ENCODE data around the gene TOMM6.
A peak's percentile ranks its signal among the peaks of the same experiment; 100 is the strongest.

TOMM6 gene

DNA sequence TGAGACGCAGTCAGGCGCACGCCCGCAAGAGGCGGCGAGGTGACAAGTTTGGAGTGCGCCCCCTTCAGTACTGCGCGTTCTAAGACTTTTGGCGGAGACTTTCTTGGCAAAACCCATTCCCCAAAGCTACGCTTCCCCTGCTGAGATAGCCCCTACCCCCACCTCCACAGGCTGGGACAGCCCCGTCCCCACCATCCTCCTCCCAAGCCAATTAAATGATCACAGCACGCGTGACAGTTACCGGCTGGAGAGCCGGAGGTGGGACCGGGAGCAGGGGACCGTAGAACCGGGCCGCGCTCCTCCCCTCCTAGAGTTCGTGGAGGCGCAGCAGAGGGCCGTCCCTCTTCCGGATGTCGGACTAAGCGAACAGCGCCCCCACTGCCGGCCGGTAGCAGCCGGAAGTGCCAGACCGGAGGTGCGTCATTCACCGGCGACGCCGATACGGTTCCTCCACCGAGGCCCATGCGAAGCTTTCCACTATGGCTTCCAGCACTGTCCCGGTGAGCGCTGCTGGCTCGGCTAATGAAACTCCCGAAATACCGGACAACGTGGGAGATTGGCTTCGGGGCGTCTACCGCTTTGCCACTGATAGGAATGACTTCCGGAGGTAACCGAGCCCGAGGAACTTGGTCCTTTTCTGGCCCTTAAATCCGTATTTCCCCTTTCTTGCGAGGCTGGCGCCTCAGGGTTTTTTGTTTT, at the start of gene TOMM6:
Gene TOMM6 (plus strand): TSS at position 476 of the 699 bp plus-strand sequence. CDS start 4 bp downstream, at position 480.
- peak; percentile 92 for DNase-seq (ENCODE audit: low spot score)

DNA sequence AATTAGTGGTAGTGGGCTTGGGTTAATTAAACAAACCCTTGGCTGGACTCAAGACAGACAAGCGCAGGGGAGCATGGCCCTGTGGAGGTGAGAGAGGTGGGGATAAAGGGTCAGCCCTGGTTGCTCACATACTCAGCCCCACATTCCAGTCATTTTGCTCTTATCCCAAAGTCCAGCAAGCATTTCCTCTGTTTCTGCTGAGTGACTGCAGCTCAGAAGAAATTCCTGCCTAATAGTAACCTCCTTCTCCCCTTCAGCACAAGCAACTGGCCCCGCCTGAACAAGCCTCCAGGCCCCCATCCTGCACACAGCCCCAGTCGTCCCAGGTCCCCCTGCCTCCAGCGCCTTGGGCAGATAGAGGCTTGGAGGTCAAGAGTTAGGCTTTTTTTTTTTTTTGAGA, 48.5 kb upstream of the TOMM6 start:
- DNase-seq (ENCODE audit: low spot score) = no peak

DNA sequence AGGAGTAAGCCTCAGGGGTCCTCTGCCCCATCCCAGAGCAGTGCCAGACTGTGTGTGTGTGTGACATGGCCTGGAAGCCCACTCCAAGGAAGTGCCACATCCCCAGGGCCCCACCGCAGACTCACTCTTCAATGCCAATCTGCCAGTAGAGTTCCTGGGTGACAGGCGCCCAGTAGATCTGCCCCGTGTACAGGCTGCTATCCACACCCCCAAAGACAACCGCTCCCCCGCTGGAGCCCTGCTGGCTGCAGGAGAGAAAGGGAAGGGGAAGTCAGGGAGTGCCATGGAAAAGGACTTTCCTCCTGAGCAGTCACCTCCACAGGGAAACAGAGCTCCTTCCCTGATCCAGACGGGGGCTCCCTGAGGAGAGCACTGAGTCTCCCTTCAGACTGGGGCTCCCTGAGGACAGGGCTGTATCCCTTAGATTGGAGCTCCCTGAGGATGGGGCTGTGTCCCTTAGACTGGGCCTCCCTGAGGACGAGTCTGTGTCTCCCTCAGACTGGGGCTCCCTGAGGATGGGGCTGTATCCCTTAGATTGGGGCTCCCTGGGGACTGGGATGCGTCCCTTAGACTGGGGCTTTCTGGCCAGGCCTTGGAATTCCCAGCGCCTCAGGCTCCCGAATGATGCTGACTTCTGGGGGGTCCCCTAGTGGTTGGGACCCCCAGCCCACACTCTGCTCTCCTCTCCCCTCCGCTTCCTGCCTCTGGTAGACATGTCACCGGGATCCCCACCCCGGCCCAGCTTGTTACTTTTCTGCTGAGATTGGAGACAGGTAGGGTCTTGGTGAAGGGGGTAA, 46.9 kb upstream of the TOMM6 start:
- no peak for DNase-seq (ENCODE audit: low spot score)

DNA sequence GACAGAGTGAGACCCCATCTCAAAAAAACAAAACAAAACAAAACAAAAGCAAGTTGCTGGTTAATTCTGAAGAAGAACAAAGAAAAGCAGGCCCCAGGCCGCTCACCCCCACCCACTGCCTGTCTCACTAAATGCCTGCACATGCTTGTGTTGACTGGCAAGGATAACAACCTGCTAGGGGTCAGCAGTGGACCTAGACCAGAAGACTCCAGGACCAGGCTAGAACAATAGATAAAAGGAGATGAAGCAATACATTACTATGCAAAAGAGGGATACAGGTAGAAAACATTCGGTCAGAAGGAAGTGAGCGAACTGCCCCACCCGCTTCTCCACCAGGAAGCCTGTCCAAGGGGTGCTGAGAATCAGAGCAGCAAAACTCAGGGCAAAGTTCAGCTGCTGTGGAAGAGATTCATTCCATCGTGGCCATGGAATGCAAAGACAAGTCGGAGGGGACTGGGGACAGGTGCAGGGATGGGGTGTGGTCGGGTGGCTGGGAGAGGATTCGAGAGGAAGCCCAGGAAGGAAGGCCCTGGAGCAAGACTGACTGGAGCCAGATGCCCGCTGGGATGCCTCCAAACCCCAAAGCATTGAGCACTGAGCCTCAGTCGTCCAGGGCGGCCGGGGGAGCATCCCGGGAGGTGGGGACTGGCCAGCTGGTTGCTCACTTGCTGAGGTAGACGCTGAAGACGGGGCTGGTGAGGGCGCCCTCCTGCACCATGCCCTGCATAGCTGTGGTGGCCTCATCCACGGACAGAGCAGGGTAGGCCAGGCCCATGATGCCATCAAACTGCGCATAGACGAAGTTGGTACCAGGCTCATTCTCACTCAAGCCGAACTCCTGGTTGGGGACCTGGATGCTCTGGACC, 45.6 kb upstream of the TOMM6 start:
- DNase-seq (ENCODE audit: low spot score) = no peak

DNA sequence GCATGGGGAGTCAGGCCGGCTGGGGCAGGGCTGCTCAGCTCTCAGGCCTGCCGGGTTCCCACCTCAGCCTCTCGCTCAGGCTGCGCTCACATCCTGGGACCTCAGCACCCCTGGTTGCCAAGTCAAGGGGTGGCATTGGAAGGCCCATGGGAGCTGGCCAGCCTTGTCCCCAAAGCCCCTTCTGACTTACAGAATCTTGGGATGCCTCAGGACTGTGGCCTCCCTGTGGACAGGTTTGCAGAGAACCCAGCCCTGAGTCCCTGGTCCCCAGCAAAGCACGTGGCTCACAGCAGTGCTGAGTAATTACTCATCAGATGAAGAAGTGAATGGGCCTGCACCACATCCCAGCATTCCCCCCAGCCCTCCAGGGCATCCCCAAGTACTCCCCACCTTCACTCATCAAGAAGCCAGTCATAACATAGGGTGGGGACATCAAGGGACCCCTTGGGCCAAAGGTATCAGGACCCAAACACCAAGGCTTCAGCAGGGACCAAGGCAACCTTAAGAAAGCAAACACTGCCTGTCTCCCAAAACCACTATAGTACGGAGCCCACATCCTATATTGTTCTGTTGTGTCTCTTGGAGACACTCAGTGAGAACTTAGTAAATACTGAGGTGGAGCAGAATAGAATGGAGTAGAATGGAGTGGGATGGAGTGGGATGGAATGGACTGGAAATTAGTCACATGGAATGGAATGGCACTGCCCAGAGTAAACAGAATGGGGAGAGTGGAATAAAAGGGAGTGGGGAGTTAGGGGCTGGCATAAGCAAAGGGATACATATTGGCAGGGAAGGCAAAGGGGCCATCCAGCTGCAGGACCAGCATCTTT, 43.9 kb upstream of the TOMM6 start:
- DNase-seq (ENCODE audit: low spot score) = no peak

DNA sequence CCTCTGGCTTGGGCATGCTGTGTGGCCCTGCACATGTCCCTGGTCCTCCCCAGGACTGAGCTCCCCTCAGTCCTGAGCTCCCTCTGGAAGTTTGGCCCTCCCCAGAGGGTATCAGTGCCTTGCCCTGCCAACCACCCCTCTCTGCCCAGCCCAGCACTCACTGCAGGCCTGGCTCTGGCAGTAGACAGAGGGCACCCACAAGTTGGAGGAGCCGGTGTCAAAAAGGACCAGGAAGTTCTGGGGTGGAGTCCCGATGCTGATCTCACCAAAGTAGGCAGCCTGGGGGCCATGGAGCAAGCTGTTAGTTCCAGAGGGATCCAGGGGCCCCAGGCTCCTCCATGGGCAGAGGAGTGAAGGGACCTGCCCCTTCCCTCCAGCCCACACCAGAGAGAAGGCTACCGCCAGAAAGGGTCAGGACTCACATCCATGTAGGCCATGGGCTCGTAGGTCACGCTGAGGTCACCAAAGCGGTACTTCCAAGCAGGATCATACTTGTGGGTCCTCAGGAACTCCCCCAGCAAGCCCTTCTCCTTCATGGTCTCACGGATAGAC, 43.2 kb upstream of the TOMM6 start:
- no peak for DNase-seq (ENCODE audit: low spot score)

DNA sequence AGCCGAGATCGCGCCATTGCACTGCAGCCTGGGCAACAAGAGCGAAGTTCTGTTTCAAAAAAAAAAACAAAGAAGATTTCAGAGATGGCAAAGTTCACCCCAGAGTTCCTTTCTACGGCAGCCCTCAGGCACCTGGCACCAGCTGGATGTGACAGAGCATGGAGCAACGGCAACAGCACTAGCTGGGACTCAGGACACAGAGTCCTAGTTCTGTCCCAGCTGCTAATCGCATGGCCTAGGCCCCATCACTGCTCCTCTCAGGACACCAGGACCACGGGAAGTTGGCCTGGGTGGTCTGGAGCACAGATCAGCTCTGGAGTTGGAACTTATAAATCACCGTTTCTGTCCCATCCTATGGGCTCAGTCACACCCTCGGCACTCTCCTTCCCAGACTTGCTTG, 41.4 kb upstream of the TOMM6 start:
- no peak for DNase-seq (ENCODE audit: low spot score)

DNA sequence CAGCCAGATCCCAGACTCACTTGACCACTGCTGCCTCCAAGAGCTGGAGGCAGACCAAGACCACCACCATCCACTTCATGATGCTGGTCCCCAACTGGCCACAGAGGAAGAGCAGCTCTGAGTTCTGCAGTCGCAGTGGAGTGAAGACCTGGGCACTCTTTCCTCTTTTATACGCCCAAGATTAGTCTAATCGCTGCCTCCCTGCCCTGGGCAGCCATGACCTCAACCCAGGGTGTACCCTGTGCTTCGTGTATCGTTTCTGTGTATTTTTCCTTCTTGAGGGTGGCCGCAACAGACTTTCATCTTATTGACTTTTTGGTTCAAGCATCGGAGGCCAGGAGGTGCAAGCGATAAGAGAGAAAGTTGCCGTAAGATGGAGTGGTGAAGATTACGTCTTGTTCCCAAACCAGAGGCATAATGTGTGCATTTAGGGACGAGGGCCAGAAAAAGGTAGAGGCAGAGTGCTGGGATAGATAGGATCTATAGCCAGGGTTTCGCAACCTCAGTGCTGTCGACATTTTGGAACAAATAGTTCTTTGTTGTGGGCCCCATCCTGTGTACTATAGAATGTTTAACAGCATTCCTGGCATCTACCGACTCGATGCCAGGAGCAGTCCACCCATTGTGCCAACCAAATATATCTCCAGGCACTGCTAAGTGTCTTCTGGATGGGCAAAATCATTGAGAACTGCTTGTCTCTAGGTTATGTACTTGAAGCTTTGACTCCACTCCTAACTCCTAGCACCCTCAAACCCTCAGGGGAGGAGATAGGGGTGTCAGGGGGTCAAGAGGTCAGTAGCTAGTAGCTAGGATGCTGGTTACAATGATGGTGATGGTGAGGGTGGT, 40.0 kb upstream of the TOMM6 start, which contains the start of gene PGC:
Gene PGC (minus strand): TSS at position 142 of the 846 bp plus-strand sequence. CDS start 63 bp downstream, at position 79.
- no peak for DNase-seq (ENCODE audit: low spot score)

DNA sequence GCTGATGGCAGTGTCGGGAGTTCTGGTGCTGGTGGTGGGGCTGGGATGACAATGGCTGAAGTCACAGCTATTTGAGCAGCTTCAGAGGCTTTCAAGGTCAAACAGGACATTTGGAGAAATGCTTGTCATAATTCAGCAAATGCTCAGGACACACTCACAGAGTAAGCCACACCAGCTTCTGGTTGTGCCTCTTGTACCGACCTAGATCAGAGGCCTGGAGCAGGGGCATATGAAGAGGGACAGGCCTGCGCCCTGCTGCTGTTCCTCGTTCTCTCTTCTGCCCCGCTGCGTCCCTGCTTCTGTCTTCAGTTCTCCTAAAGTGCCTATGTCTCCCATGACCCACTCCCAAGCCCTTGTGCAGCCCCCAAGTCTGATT, 39.4 kb upstream of the TOMM6 start:
- DNase-seq (ENCODE audit: low spot score) = no peak

DNA sequence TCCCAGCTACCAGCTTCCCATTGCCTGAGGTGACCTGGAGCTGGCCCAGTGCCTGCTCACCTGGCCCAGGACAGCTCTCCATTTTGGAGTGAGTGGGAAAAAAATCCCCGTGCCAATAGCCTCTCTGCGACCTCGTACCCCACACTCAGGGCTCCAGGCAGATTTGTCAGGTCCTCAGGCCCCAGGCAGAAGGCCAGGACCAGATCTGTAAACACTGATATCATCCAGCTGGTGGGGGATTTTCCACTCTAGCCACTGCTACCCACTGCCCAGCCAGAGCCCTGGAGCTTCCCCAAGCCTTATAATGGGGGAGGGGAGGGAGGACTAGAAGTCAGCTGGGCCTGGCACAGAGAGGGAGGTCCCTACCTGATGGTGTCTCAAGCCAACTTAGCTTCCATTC, 39.0 kb upstream of the TOMM6 start:
- DNase-seq (ENCODE audit: low spot score) = no peak

DNA sequence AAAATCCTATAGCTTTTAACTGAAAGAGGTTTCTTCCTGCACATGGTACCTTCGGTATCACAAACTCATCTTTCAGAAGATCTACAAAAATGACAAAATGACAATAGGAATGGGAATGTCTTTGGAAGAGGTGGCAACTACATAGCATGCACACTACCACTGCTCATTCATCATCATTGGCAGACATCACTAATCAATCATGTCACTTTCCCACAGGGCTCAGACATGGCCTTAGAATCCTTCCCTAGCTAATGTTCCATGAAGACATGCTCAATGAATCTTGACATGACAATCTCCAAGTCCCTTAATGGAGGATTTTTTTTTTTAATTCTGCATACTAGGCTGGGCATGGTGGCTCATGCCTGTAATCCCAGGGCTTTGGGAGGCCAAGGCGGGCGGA, 37.1 kb upstream of the TOMM6 start:
- no peak for DNase-seq (ENCODE audit: low spot score)

DNA sequence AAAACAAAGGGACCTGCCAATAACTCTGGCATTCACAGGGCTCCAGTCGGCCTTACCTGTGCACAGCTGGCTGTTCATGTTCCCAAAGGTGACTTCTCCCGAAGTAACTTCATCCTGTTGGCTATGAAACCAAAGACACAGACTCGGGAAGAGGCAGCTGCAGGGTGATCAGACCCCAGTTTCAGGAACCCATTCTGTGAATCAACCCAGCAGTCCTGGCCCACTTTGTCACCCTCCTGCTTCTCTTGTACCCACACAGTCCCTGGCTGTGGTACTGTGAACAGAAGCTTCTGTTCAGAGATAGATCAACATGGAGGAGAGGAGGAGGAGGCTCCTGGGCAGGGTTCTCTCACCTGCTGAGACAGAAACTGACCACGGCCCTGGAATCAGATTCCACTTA, 31.6 kb upstream of the TOMM6 start:
- no peak for DNase-seq (ENCODE audit: low spot score)

DNA sequence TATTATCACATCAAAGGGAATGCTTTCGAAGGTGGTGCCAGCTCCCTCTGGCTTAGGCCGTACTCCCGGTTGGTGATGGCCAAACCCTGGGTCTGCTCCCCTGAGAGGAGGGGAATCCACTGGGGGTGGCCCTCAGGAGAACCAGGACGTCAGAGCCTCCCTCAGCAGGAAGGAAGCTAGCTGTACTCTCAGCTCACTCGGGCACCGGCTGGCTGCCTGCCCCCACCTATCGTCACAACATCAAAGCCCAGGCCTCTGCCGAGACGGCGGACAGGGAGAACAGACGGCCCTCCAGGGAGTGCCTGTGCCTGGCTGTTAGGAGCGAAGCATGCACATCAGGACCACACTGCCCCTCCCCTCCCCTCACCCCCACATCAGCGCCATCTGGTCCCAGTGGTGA, 31.1 kb upstream of the TOMM6 start:
- DNase-seq (ENCODE audit: low spot score) = no peak

DNA sequence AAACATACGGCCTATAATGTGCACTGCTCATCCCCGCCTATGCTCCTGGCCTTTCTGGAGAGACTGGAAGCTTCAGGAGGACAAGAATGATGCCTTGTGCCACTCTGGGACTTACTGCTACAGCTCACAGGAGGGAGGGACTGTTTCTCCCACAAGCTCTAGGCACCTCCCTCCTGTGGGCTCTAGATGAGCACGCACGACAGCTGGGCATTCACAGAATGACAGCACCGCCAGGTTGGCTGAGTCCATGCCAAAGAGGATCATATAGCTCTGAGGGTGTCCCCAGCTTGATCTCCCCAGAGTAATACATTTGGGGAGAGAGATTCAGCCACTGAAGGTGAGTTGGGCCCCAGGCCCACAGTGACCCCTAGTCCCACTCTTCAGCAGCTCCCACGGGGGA, 30.2 kb upstream of the TOMM6 start:
- DNase-seq (ENCODE audit: low spot score) = no peak

DNA sequence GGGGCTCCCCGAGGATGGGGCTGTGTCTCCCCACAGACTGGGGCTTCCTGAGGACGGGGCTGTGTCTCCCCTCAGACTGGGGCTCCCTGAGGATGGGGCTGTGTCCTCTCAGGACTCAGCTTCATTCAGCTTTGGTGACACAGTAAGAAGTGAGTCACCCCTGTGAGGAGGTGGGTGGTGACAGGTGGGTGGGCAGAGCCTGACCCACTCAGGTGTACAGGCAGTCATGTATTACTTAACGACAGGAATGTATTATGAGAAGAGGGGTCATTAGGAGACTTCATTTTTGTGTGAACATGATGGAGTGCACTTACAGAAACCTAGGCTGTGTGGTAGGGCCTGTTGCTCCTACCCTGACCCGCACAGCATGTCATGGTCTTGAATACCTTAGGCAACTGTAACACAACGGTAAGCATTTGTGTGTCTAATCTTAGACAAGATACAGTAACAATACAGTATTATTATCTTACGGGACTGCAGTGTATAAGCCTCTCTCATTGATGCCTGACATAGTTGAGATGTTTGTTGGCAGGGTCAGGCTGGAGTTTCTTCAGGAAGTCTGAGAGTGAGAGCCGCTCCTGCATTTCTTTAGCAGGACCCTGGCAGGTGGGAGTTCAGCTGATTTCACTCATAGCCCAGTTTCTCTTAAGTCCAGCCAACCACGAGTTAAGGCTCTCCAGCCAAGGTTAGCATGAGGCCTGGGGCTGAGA, 29.4 kb upstream of the TOMM6 start:
- DNase-seq (ENCODE audit: low spot score) = no peak

DNA sequence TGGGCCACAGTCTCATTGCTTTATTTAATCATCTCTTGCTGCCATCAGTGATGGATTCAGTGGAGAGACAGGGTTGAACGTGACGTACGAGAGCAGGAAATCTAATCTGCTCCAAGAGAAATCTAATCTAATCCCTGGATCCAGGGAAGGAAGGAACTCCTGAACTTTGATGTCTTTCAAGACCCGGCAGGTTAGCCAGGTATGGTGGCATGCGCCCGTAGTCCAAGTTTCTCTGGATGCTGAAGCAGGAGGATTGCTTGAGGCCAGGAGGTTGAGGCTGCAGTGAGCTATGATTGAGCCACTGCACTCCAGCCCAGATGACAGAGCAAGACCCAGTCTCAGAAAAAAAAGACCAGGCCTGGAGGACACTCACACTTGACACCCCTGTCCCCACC, 28.9 kb upstream of the TOMM6 start:
- no peak for DNase-seq (ENCODE audit: low spot score)

DNA sequence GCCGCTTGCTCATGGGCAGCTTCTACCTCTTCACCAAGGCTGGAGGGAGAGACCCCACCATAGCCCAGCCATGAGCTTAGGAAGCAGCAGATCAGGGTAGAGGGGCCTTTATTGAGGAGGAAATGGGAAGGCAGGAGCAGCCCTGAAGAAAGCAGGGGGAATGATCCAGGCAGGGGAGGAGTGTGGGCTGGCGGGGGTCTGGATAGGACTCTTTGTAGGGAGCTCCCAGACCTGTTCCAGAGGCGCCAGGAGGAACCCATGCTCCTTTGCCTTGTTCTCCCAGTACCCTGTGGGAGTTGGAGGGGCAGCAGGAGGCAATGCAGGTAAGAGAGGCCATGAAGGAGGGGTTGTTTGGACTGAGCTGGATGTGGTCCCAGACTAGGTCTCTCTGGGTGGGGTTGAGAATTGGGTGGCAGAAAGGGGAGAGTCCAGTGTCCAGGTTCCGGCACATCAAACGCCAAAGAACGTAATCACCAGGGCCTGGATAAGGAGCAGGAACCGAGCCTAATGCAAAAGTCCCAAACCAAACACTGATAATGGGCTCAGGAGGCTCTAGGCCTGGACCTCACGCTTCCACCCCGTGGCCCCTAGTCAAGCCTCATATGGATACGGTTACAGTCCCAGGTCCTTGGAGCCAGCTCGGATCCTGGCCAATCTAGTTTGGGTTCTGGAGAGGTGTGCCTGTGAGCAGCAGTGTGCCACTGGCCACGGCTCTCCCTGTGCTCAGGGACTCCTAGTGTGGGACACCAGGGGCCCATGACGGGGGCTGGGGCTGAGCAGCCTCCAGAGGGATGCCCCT, 28.2 kb upstream of the TOMM6 start:
- DNase-seq (ENCODE audit: low spot score) = no peak

DNA sequence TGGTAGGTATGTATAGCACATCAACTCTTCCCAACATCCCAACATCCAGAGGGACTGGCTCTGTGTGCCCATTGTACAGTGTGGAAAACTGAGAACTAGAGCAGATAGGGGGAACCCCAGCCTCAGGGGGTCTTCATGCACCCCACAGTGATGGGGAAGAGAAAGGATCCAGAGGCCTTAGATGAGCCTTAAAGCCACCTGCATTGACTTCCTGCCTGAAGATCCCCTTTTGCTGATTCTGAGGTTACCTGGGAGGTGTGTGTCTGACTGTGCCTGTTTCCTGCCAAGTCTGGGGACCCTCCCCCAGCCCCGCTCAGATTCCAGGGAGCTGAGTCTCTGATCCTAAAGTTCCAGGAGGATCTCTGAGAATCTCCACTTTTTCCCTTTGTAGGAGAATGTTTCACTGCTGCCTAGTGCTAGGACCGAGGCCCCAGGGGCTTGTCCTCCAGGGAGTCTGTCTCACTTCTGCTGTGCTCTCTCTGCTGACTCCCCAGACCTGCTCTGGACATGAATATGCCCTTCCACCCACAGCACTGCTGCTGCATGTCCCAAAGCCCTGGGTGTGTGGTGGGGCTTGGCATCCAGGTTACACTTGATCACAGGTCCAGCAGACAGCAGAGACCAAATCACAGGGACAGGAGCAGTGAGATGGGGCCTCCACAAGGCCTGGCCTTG, 27.5 kb upstream of the TOMM6 start:
- DNase-seq (ENCODE audit: low spot score) = no peak
